ENCODE data around the gene MAST1.
"Not testable (repeated sequence)": the region's sequence is repeated elsewhere in the genome, so short reads cannot be mapped to it uniquely, and the experiment has no call there.

Gene MAST1

DNA sequence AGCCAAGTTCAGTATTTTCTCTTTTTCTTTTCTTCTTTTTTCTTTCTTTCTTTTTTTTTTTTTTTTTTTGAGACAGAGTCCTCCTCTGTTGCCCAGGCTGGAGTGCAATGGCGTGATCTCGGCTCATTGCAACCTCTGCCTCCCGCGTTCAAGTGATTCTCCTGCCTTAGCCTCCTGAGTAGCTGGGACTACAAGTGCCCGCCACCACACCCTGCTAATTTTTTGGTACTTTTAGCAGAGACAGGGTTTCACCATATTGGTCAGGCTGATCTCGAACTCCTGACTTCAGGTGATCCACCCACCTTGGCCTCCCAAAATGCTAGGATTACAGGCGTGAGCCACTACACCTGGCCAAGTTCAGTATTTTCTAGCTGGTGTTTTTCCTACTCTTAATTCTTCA is 40.7 kb upstream of the MAST1 start:
- H3K9me3 ChIP-seq (ENCODE audit: control insufficient read depth, low read length); H2AK5ac ChIP-seq (ENCODE audit: low read length, severe bottlenecking); H3K18ac ChIP-seq (ENCODE audit: low read depth in 1 of 2, low read length in 2 of 2); H2BK12ac ChIP-seq (ENCODE audit: low read length in 2 of 2); H3K27me3 ChIP-seq (ENCODE audit: control insufficient read depth in 1 of 2, insufficient read depth in 1 of 2, low read length in 2 of 2); H2BK15ac ChIP-seq (ENCODE audit: low read depth, poor library complexity, severe bottlenecking); H3K14ac ChIP-seq (ENCODE audit: low read length in 2 of 2); H2BK120ac ChIP-seq (ENCODE audit: low read depth, low read length); H3K9ac ChIP-seq (ENCODE audit: low read length); H3K4me3 ChIP-seq (ENCODE audit: insufficient read depth in 1 of 2, low read depth in 1 of 2, low read length in 2 of 2); H4K91ac ChIP-seq (ENCODE audit: low read length); H3K23ac ChIP-seq (ENCODE audit: low read length in 2 of 2); H3K4ac ChIP-seq (ENCODE audit: low read depth in 1 of 2, low read length in 2 of 2); DNase-seq; H2BK5ac ChIP-seq (ENCODE audit: low read depth, low read length, poor library complexity, severe bottlenecking); H3K27ac ChIP-seq (ENCODE audit: low read length, poor library complexity, severe bottlenecking); H2AFZ ChIP-seq (ENCODE audit: low read depth, low read length); H3K4me2 ChIP-seq (ENCODE audit: low read length, poor library complexity, severe bottlenecking); H4K8ac ChIP-seq (ENCODE audit: low read length): not testable (repeated sequence)
- Histone ChIP-seq H3K4me1 (ENCODE audit: control insufficient read depth, insufficient read depth, low read depth, low read length) (peaks cover 36% of the 10 kb centered on the region), H3K36me3 (ENCODE audit: control insufficient read depth in 1 of 2, insufficient read depth in 2 of 2, low read depth in 1 of 2, low read length in 2 of 2) (peaks cover 14 to 23% of the 10 kb centered on the region in 2 experiments), H3K79me1 (replicated peaks; ENCODE audit: low read length, poor library complexity, severe bottlenecking) (peaks cover 19% of the 10 kb centered on the region)
- WGBS = over 99% methylated on average over 7 of the region's 7 CpGs

DNA sequence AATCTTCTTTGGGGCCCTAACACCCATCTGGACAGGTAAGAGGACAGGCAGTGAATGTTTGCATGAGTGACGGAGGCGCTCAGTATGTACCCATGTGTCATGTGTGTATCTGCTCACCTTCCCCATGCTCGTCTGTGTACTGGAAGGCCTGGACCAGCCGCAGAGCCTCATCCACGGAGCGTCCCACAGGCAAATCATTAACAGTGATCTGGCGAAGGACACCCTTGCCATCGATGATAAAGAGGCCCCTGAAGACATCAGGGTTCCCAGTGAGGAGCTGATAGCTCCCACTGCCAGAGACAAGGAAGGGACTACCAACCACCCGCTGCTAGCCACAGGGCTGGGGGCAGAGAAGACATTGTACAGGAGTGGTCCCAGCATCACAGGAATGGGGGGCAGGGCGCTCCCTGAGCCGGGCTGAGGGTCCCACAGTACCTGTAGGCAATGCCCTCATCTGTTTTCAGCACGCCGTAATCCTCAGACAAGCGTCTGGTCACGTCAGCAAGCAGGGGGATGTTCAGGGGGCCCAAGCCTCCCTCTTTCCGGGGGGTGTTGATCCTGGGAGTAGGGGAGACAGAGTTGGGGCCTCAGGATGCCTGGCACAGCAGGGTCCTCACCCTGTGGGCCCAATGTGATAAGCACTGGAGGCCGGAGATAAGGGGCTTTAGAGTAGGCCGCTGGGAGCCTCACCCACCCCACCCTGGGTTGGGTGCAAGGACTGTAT is 38.4 kb upstream of the MAST1 start:
- H2BK120ac ChIP-seq (ENCODE audit: low read depth, low read length) = no peak overlapping the region
- peaks cover 29% of the 10 kb centered on the region for H3K4me1 ChIP-seq (ENCODE audit: control insufficient read depth, insufficient read depth, low read depth, low read length)
- no peak overlapping the region for H3K4me2 ChIP-seq (ENCODE audit: low read length, poor library complexity, severe bottlenecking)
- no peak overlapping the region for H3K18ac ChIP-seq (ENCODE audit: low read depth in 1 of 2, low read length in 2 of 2)
- no peak overlapping the region for H3K4ac ChIP-seq (ENCODE audit: low read depth in 1 of 2, low read length in 2 of 2)
- H3K9ac ChIP-seq (ENCODE audit: low read length) = no peak overlapping the region
- 96% methylated on average over 18 of the region's 18 CpGs for WGBS
- H2AFZ ChIP-seq (ENCODE audit: low read depth, low read length) = no peak overlapping the region
- H2BK12ac ChIP-seq (ENCODE audit: low read length in 2 of 2) = no peak overlapping the region
- H3K23ac ChIP-seq (ENCODE audit: low read length in 2 of 2) = peak overlapping the region in 1 of 2 experiments; percentile 89
- H2BK15ac ChIP-seq (ENCODE audit: low read depth, poor library complexity, severe bottlenecking) = no peak overlapping the region
- H3K79me1 ChIP-seq (replicated peaks; ENCODE audit: low read length, poor library complexity, severe bottlenecking) = peaks cover 19% of the 10 kb centered on the region
- H4K8ac ChIP-seq (ENCODE audit: low read length) = no peak overlapping the region
- no peak overlapping the region for H2BK5ac ChIP-seq (ENCODE audit: low read depth, low read length, poor library complexity, severe bottlenecking)
- H3K36me3 ChIP-seq (ENCODE audit: control insufficient read depth in 1 of 2, insufficient read depth in 2 of 2, low read depth in 1 of 2, low read length in 2 of 2) = peaks cover 14 to 23% of the 10 kb centered on the region in 2 experiments
- no peak overlapping the region for H3K14ac ChIP-seq (ENCODE audit: low read length in 2 of 2)
- H3K4me3 ChIP-seq (ENCODE audit: insufficient read depth in 1 of 2, low read depth in 1 of 2, low read length in 2 of 2) = peak overlapping the region in 1 of 2 experiments; percentile 89
- no peak overlapping the region for H3K27ac ChIP-seq (ENCODE audit: low read length, poor library complexity, severe bottlenecking)
- H2AK5ac ChIP-seq (ENCODE audit: low read length, severe bottlenecking) = no peak overlapping the region
- DNase-seq = no peak
- H3K9me3 ChIP-seq (ENCODE audit: control insufficient read depth, low read length) = no peaks in the 10 kb centered on the region
- H3K27me3 ChIP-seq (ENCODE audit: control insufficient read depth in 1 of 2, insufficient read depth in 1 of 2, low read length in 2 of 2) = no peaks in the 10 kb centered on the region
- H4K91ac ChIP-seq (ENCODE audit: low read length) = no peak overlapping the region

DNA sequence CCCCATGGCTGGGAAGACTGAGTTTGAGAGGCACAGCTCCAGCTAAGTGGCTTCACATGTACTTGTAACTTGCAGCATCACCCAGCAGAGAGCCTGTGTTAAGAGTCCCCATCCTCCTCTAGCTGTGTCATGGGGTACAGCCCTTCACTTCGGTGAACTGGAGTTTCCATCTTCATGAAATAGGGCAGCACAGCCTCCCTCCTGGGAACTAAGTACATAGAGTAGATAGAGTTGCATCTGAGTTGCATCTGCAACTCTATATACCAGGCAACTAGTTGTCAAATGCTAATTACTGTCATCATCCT is 37.9 kb upstream of the MAST1 start:
- H3K4me3 ChIP-seq (ENCODE audit: insufficient read depth in 1 of 2, low read depth in 1 of 2, low read length in 2 of 2) = peak overlapping the region in 1 of 2 experiments; percentile 89
- H3K27ac ChIP-seq (ENCODE audit: low read length, poor library complexity, severe bottlenecking) = no peak overlapping the region
- no peaks in the 10 kb centered on the region for H3K27me3 ChIP-seq (ENCODE audit: control insufficient read depth in 1 of 2, insufficient read depth in 1 of 2, low read length in 2 of 2)
- peak; percentile 71 for DNase-seq
- no peak overlapping the region for H3K4ac ChIP-seq (ENCODE audit: low read depth in 1 of 2, low read length in 2 of 2)
- peak overlapping the region in 1 of 2 experiments; percentile 89 for H3K23ac ChIP-seq (ENCODE audit: low read length in 2 of 2)
- H3K9me3 ChIP-seq (ENCODE audit: control insufficient read depth, low read length) = no peaks in the 10 kb centered on the region
- no peak overlapping the region for H2BK12ac ChIP-seq (ENCODE audit: low read length in 2 of 2)
- no peak overlapping the region for H2BK5ac ChIP-seq (ENCODE audit: low read depth, low read length, poor library complexity, severe bottlenecking)
- no peak overlapping the region for H2AK5ac ChIP-seq (ENCODE audit: low read length, severe bottlenecking)
- H4K91ac ChIP-seq (ENCODE audit: low read length) = no peak overlapping the region
- peaks cover 29% of the 10 kb centered on the region for H3K4me1 ChIP-seq (ENCODE audit: control insufficient read depth, insufficient read depth, low read depth, low read length)
- H3K18ac ChIP-seq (ENCODE audit: low read depth in 1 of 2, low read length in 2 of 2) = no peak overlapping the region
- H2BK120ac ChIP-seq (ENCODE audit: low read depth, low read length) = no peak overlapping the region
- H4K8ac ChIP-seq (ENCODE audit: low read length) = no peak overlapping the region
- peaks cover 14 to 23% of the 10 kb centered on the region in 2 experiments for H3K36me3 ChIP-seq (ENCODE audit: control insufficient read depth in 1 of 2, insufficient read depth in 2 of 2, low read depth in 1 of 2, low read length in 2 of 2)
- no peak overlapping the region for H3K14ac ChIP-seq (ENCODE audit: low read length in 2 of 2)
- peaks cover 19% of the 10 kb centered on the region for H3K79me1 ChIP-seq (replicated peaks; ENCODE audit: low read length, poor library complexity, severe bottlenecking)
- H2BK15ac ChIP-seq (ENCODE audit: low read depth, poor library complexity, severe bottlenecking) = no peak overlapping the region
- no peak overlapping the region for H2AFZ ChIP-seq (ENCODE audit: low read depth, low read length)
- peak overlapping the region; percentile 88 for H3K9ac ChIP-seq (ENCODE audit: low read length)
- peak overlapping the region; percentile 68 for H3K4me2 ChIP-seq (ENCODE audit: low read length, poor library complexity, severe bottlenecking)
- 100% methylated on average over 1 of the region's 1 CpG for WGBS

DNA sequence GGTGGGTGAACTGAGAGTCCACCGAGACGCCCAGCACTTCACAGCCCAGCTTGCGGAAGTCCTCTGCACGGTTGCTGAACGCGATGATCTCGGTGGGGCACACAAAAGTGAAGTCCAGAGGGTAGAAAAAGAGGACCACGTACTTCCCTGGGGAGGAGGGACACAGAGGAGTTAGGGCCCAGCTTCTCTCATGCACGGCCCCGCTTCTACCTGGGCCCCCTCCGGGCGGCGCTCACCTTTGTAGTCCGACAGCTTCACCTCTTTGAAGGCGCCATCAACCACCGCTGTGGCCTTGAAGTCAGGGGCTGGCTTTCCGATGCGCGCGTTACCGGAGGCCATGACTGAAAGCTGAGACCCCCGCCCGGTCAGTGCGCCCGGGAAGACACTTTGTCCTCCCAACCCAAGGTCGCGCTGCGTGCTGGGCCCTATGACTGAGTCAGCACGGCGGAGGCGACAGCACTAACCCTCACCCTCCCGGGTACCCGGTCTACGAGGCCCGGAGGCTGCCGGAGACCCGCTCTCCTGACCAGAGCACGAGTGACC is 37.3 kb upstream of the MAST1 start:
- Histone ChIP-seq H3K27ac (ENCODE audit: low read length, poor library complexity, severe bottlenecking) (no peak overlapping the region), H2BK120ac (ENCODE audit: low read depth, low read length) (no peak overlapping the region), H2AK5ac (ENCODE audit: low read length, severe bottlenecking) (no peak overlapping the region), H3K18ac (ENCODE audit: low read depth in 1 of 2, low read length in 2 of 2) (peak overlapping the region; percentile 7 to 73), H3K4ac (ENCODE audit: low read depth in 1 of 2, low read length in 2 of 2) (peak overlapping the region in 1 of 2 experiments; percentile 50), H3K9me3 (ENCODE audit: control insufficient read depth, low read length) (no peaks in the 10 kb centered on the region), H4K8ac (ENCODE audit: low read length) (peak overlapping the region; percentile 9), H3K36me3 (ENCODE audit: control insufficient read depth in 1 of 2, insufficient read depth in 2 of 2, low read depth in 1 of 2, low read length in 2 of 2) (peaks cover 14 to 23% of the 10 kb centered on the region in 2 experiments), H3K23ac (ENCODE audit: low read length in 2 of 2) (peak overlapping the region in 1 of 2 experiments; percentile 80), H3K27me3 (ENCODE audit: control insufficient read depth in 1 of 2, insufficient read depth in 1 of 2, low read length in 2 of 2) (no peaks in the 10 kb centered on the region), H4K91ac (ENCODE audit: low read length) (no peak overlapping the region), H2AFZ (ENCODE audit: low read depth, low read length) (peak overlapping the region; percentile 73), H3K9ac (ENCODE audit: low read length) (peak overlapping the region; percentile 88), H3K4me1 (ENCODE audit: control insufficient read depth, insufficient read depth, low read depth, low read length) (peaks cover 27% of the 10 kb centered on the region), H2BK5ac (ENCODE audit: low read depth, low read length, poor library complexity, severe bottlenecking) (no peak overlapping the region), H2BK15ac (ENCODE audit: low read depth, poor library complexity, severe bottlenecking) (no peak overlapping the region), H3K4me3 (ENCODE audit: insufficient read depth in 1 of 2, low read depth in 1 of 2, low read length in 2 of 2) (peak overlapping the region; percentile 80 to 89), H3K14ac (ENCODE audit: low read length in 2 of 2) (peak overlapping the region in 1 of 2 experiments; percentile 88), H3K79me1 (replicated peaks; ENCODE audit: low read length, poor library complexity, severe bottlenecking) (peaks cover 19% of the 10 kb centered on the region), H3K4me2 (ENCODE audit: low read length, poor library complexity, severe bottlenecking) (peak overlapping the region; percentile 68), H2BK12ac (ENCODE audit: low read length in 2 of 2) (no peak overlapping the region)
- 8% methylated on average over 32 of the region's 38 CpGs for WGBS
- peak; percentile 33 for DNase-seq
